BJ (cell line): Measurements from ENCODE around the gene KLHL29. TPM values are rescaled to one million over a fixed set of nuclear protein-coding genes. Genes with fewer than 3 reads are reported as not detected.

Experiments used
- CTCF ChIA-PET: fragments of 350-600 bp; formaldehyde crosslinking; extraction: SDS; loops from one replicate; lab custom pipeline; 2021; ENCODE audit warnings: antibody characterized with exemption, inconsistent platforms; lab: Yijun Ruan, JAX
- POLR2A ChIA-PET: fragments of 300-600 bp; sonication (Branson Sonifier 250); formaldehyde crosslinking; extraction: SDS; loops from one replicate; lab custom pipeline; 2021; ENCODE audit warnings: antibody characterized with exemption; lab: Charles Lee
- DNase-seq: peaks from one replicate; pipeline ENCODE4 v3.0.0-alpha.2; 2011; ENCODE audit warnings: low read depth
- H3K27me3 ChIP-seq: 2 replicates; pipeline ENCODE4 v1.6.0; 2011; ENCODE audit warnings: low read length; ENCODE audit not compliant: control insufficient read depth, insufficient read depth
- H3K36me3 ChIP-seq: 2 replicates; pipeline ENCODE4 v1.5.1; 2011; ENCODE audit warnings: low read length; ENCODE audit not compliant: control insufficient read depth, insufficient read depth
- H3K4me3 ChIP-seq: 2 replicates; pipeline ENCODE4 v1.5.1; 2011; ENCODE audit warnings: low read depth, mild to moderate bottlenecking, control low read depth, low read length
- CTCF ChIP-seq: IDR thresholded peaks from 2 replicates; pipeline ENCODE4 v1.5.1; 2011; ENCODE audit warnings: low read depth, mild to moderate bottlenecking, control low read depth, inconsistent platforms, low read length, moderate library complexity; ENCODE audit not compliant: insufficient read depth
- polyA plus RNA-seq: library from polyadenylated mRNA; depleted of rRNA; stranded (reverse); fragments of >200 nt; gene quantifications from 2 replicates; pipeline ENCODE4 v1.2.3, GENCODE V29; 2011

Gene KLHL29
- polyA plus RNA-seq, 1 experiment, result 10.0 TPM

- no peak for TF ChIP-seq CTCF
- no peak overlapping the region for H3K4me3 ChIP-seq
- CTCF ChIA-PET, result interaction anchor here (2.1 kb wide), 1 partner anchor 11 kb away, joined by 7 read pairs; no protein-coding TSS in a partner anchor
- H3K36me3 ChIP-seq, result peaks cover 3% of the 10 kb centered on the region; the same call in 1 of the 2 replicates
- H3K27me3 ChIP-seq, result no peaks in the 10 kb centered on the region
- POLR2A ChIA-PET, result no interaction called here
- no peak for DNase-seq
Measured at GRCh38 chr2:23393722-23394121, 8.7 kb downstream of the KLHL29 start.

- no peak for DNase-seq
- Histone ChIP-seq H3K4me3 (no peak overlapping the region), H3K27me3 (no peaks in the 10 kb centered on the region), H3K36me3 (peaks cover 3% of the 10 kb centered on the region; the same call in 1 of the 2 replicates)
- CTCF ChIA-PET, result no interaction called here
- POLR2A ChIA-PET, result no interaction called here
- no peak for TF ChIP-seq CTCF
Measured at GRCh38 chr2:23394700-23395099, 9.7 kb downstream of the KLHL29 start.

GRCh38 chr2:23397478-23397877 lies 12.5 kb downstream of the KLHL29 start:
- ChIA-PET CTCF (no interaction called here), POLR2A (no interaction called here)
- Histone ChIP-seq H3K27me3 (no peaks in the 10 kb centered on the region), H3K4me3 (no peak overlapping the region), H3K36me3 (peaks cover 3% of the 10 kb centered on the region; the same call in 1 of the 2 replicates)
- TF ChIP-seq CTCF, result no peak
- DNase-seq, result no peak

GRCh38 chr2:23399674-23400261 lies 14.8 kb downstream of the KLHL29 start:
- Histone ChIP-seq H3K27me3 (no peaks in the 10 kb centered on the region), H3K4me3 (no peak overlapping the region), H3K36me3 (peaks cover 3% of the 10 kb centered on the region; the same call in 1 of the 2 replicates)
- ChIA-PET POLR2A (no interaction called here), CTCF (interaction anchor here (0.6 kb wide), 1 partner anchor 59 kb away, joined by 3 read pairs; no protein-coding TSS in a partner anchor)
- DNase-seq, result no peak
- TF ChIP-seq CTCF, result no peak

- CTCF ChIA-PET, result no interaction called here
- Histone ChIP-seq H3K27me3 (no peaks in the 10 kb centered on the region), H3K36me3 (peaks cover 3% of the 10 kb centered on the region; the same call in 1 of the 2 replicates), H3K4me3 (no peak overlapping the region)
- DNase-seq, result no peak
- no peak for TF ChIP-seq CTCF
- POLR2A ChIA-PET, result no interaction called here
Measured at GRCh38 chr2:23400703-23401102, 15.7 kb downstream of the KLHL29 start.
